IgD-negative memory B cell (primary cell): ENCODE results near the gene TMSB15C. TPM values are rescaled to one million over a fixed set of nuclear protein-coding genes. Genes with fewer than 3 reads are reported as not detected.
"Not testable (repeated sequence)": the region's sequence is repeated elsewhere in the genome, so short reads cannot be mapped to it uniquely, and the experiment has no call there.

Source experiments
- H3K27ac Mint-ChIP-seq, 3 donors: one replicate each; pipeline ENCODE4 v1.8.0; 2020 to 2022; ENCODE audit warnings: mild to moderate bottlenecking in 3 of 3, mixed read lengths in 3 of 3, moderate library complexity in 1 of 3
- H3K27me3 Mint-ChIP-seq: one replicate; pipeline ENCODE4 v1.8.0; 2021; ENCODE audit warnings: mixed read lengths
- H3K36me3 Mint-ChIP-seq: one replicate; pipeline ENCODE4 v1.8.0; 2020; ENCODE audit warnings: mild to moderate bottlenecking, mixed read lengths
- H3K4me1 Mint-ChIP-seq, 3 donors: one replicate each; pipeline ENCODE4 v1.8.0; 2020 to 2022; ENCODE audit warnings: mixed read lengths in 3 of 3, mild to moderate bottlenecking in 1 of 3
- H3K4me3 Mint-ChIP-seq, 4 donors: one replicate each; pipeline ENCODE4 v1.8.0; 2020 to 2022; ENCODE audit warnings: mild to moderate bottlenecking in 4 of 4, mixed read lengths in 4 of 4, moderate library complexity in 3 of 4
- H3K9me3 Mint-ChIP-seq, 3 donors: one replicate each; pipeline ENCODE4 v1.8.0; 2020 to 2021; ENCODE audit warnings: mixed read lengths in 3 of 3, mild to moderate bottlenecking in 1 of 3
- polyA plus RNA-seq: library from polyadenylated mRNA; unstranded; fragments of 300-500 nt; fragmentation: Illumina TruSeq; gene quantifications from one replicate; pipeline ENCODE4 v1.2.3, GENCODE V29; 2021

The TMSB15C gene
- polyA plus RNA-seq, result 0.66 TPM

GRCh38 chrX:104075778-104076445 lies at the start of gene TMSB15C:
TSS of gene TMSB15C (minus strand) at chrX:104076236.
- not testable (repeated sequence) for H3K4me3 Mint-ChIP-seq, H3K27ac Mint-ChIP-seq, H3K36me3 Mint-ChIP-seq, H3K9me3 Mint-ChIP-seq, H3K27me3 Mint-ChIP-seq, H3K4me1 Mint-ChIP-seq

DNA sequence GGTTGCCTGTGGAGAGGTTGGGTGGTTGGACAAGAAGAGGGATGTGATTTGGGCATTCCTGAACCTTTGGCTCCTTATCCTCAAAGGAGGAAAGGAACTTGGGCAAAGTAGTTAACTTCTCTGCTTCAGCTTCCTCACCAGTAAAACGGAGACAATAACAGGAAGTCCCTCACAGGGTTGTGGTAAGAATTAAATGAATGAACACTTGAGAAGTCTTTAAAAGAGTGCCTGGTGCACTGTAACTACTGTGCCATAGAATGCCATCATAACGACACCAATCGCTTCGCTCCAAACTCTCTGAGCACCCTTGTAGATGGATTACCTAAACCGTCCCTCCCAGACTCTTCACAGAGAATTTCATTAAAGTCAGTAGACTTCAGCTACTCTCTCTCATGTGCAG lies 46.8 kb upstream of the TMSB15C start:
- Mint-ChIP-seq H3K27me3 (peaks cover 2% of the 10 kb centered on the region), H3K36me3 (peaks cover 5% of the 10 kb centered on the region), H3K4me3 (peak overlapping the region in 2 of 4 donors; percentile 26 to 34), H3K27ac (peak overlapping the region in 2 of 3 donors; percentile 10 to 49), H3K9me3 (no peaks in the 10 kb centered on the region), H3K4me1 (peaks cover 24 to 38% (median 33%) of the 10 kb centered on the region in 3 donors)

DNA sequence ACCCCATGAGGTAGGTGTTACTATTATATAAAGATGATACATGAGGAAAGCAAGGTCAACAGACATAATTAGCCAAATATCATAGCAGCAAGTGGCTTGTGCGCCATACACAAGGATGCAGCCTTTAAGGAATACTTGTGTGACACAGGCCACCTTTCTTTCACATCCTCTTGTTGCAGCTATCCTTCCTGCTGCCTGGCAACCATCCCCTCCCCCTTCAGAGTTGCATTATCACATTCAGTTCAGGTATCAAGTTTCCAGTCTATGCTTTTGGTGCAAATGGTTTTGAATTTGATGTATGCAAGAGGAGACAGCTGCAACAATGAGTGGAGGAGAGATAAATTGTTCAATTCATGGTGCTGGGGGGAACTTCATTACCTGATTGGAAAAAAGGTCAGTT lies 42.7 kb upstream of the TMSB15C start:
- no peaks in the 10 kb centered on the region for H3K36me3 Mint-ChIP-seq
- H3K4me3 Mint-ChIP-seq, result no peak overlapping the region
- H3K4me1 Mint-ChIP-seq, result peaks cover 6 to 18% (median 16%) of the 10 kb centered on the region in 3 donors
- H3K9me3 Mint-ChIP-seq, result no peaks in the 10 kb centered on the region
- peaks cover 3% of the 10 kb centered on the region for H3K27me3 Mint-ChIP-seq
- no peak overlapping the region for H3K27ac Mint-ChIP-seq

- Mint-ChIP-seq H3K4me1 (peaks cover 5 to 15% (median 13%) of the 10 kb centered on the region in 3 donors), H3K4me3 (peak overlapping the region in 1 of 4 donors; percentile 9), H3K9me3 (no peaks in the 10 kb centered on the region), H3K27ac (no peak overlapping the region), H3K27me3 (peaks cover 4% of the 10 kb centered on the region), H3K36me3 (no peaks in the 10 kb centered on the region)
These were observed 41.7 kb upstream of the TMSB15C start for GRCh38 chrX:104117759-104118158.

DNA sequence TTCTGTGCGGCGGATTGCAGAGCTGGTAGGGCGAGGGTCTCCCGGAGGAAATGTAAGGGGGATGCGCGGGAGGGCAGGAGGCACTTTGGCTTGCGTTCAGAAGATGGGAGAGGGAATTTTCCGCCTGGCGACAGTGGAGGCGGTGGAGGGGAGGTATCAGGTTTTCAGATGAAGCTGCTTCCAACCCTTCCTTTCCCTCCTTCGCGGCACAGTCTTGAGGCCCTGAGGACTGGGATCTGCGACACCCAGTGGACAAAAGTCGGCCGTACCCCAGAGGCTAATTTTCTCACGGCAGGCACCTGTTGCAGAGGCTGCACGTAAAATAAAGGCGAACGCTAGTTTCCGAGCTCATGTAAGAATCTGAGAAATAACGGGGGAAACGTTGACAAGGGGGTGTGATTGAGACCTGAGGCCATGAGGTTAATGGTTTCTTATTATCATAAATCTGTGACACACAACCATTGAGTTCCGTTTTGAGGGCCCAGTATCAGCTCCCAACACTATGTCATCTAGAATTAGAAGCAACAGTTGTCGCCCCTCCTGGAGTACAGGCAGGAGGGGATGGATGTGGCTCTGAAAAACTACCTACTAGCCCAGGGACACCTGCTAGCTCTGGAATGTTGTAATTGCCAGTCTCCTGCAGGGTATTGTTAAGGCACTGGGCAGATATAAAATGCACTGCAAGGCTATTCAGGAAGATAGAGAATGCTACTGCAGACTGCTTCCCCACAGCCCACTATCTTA lies 37.4 kb upstream of the TMSB15C start:
- Mint-ChIP-seq H3K4me3 (peak overlapping the region; percentile 86 to 97 (median 92)), H3K4me1 (peaks cover 8 to 19% (median 8%) of the 10 kb centered on the region in 3 donors), H3K36me3 (no peaks in the 10 kb centered on the region), H3K9me3 (no peaks in the 10 kb centered on the region), H3K27ac (peak overlapping the region in 2 of 3 donors; percentile 59 to 65), H3K27me3 (peaks cover 5% of the 10 kb centered on the region)

- Mint-ChIP-seq H3K36me3 (no peaks in the 10 kb centered on the region), H3K9me3 (no peaks in the 10 kb centered on the region), H3K27ac (peak within 1 kb of the TSS in 2 of 3 donors; percentile 65 to 90), H3K4me3 (peak within 1 kb of the TSS; percentile 86 to 97 (median 92)), H3K27me3 (peaks cover 5% of the 10 kb centered on the region), H3K4me1 (peaks cover 6 to 19% (median 8%) of the 10 kb centered on the region in 3 donors)
These were observed 36.4 kb upstream of the TMSB15C start, which contains the start of gene ZCCHC18 for GRCh38 chrX:104112326-104112951. TSS of gene ZCCHC18 (plus strand) at chrX:104112523. CDS start at chrX:104114112, 1,589 bp downstream.

GRCh38 chrX:104110491-104111240 lies 34.6 kb upstream of the TMSB15C start:
- H3K27me3 Mint-ChIP-seq, H3K9me3 Mint-ChIP-seq, H3K36me3 Mint-ChIP-seq: not testable (repeated sequence)
- Mint-ChIP-seq H3K4me1 (peaks cover 6 to 19% (median 10%) of the 10 kb centered on the region in 3 donors), H3K27ac (peak overlapping the region in 1 of 3 donors; percentile 6), H3K4me3 (peak overlapping the region in 3 of 4 donors; percentile 58 to 82 (median 61))

GRCh38 chrX:104108955-104109354 lies 32.9 kb upstream of the TMSB15C start:
- H3K36me3 Mint-ChIP-seq, result no peaks in the 10 kb centered on the region
- peak overlapping the region in 1 of 4 donors; percentile 19 for H3K4me3 Mint-ChIP-seq
- H3K4me1 Mint-ChIP-seq, result peaks cover 6 to 19% (median 9%) of the 10 kb centered on the region in 3 donors
- no peaks in the 10 kb centered on the region for H3K9me3 Mint-ChIP-seq
- H3K27ac Mint-ChIP-seq, result no peak overlapping the region
- H3K27me3 Mint-ChIP-seq, result peaks cover 3% of the 10 kb centered on the region

- peaks cover 3% of the 10 kb centered on the region for H3K27me3 Mint-ChIP-seq
- H3K27ac Mint-ChIP-seq, result no peak overlapping the region
- no peak overlapping the region for H3K4me3 Mint-ChIP-seq
- no peaks in the 10 kb centered on the region for H3K36me3 Mint-ChIP-seq
- H3K9me3 Mint-ChIP-seq, result no peaks in the 10 kb centered on the region
- peaks cover 0 to 6% (median 2%) of the 10 kb centered on the region in 3 donors for H3K4me1 Mint-ChIP-seq
These were observed 29.6 kb upstream of the TMSB15C start for GRCh38 chrX:104105330-104106262.

DNA sequence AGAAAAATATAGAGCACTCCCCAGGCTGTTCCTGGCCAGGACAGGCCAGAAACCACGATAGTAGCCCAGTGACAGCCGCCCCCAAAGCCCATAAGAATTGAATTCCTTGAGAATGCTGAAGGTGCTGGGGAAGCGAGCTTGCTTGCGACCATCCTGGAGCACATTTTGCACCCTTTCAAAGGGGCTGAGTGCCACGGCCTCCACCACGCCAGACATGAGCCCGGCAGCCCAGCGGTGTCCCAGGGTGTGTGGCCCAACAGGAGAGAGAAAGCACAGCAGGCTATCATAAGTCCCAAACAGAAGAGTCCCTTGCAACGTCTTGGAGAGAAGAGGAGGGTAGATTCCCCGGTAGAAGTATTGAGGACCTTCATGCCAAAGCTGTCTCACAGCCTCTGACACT lies 28.6 kb upstream of the TMSB15C start:
- H3K4me3 Mint-ChIP-seq, result no peak overlapping the region
- H3K9me3 Mint-ChIP-seq, result no peaks in the 10 kb centered on the region
- no peak overlapping the region for H3K27ac Mint-ChIP-seq
- no peaks in the 10 kb centered on the region for H3K36me3 Mint-ChIP-seq
- H3K27me3 Mint-ChIP-seq, result peaks cover 3% of the 10 kb centered on the region
- peaks cover 0 to 2% (median 0%) of the 10 kb centered on the region in 3 donors for H3K4me1 Mint-ChIP-seq

- no peaks in the 10 kb centered on the region for H3K9me3 Mint-ChIP-seq
- no peaks in the 10 kb centered on the region for H3K36me3 Mint-ChIP-seq
- H3K27me3 Mint-ChIP-seq, result peaks cover 2% of the 10 kb centered on the region
- no peak overlapping the region for H3K4me3 Mint-ChIP-seq
- no peak overlapping the region for H3K27ac Mint-ChIP-seq
- H3K4me1 Mint-ChIP-seq, result peaks cover 0 to 2% (median 0%) of the 10 kb centered on the region in 3 donors
These were observed 22.9 kb upstream of the TMSB15C start for GRCh38 chrX:104098919-104099318.

GRCh38 chrX:104098151-104098808 lies 22.2 kb upstream of the TMSB15C start:
- H3K4me3 Mint-ChIP-seq, result no peak overlapping the region
- H3K27ac Mint-ChIP-seq, result no peak overlapping the region
- H3K27me3 Mint-ChIP-seq, result peaks cover 2% of the 10 kb centered on the region
- no peaks in the 10 kb centered on the region for H3K9me3 Mint-ChIP-seq
- no peaks in the 10 kb centered on the region for H3K36me3 Mint-ChIP-seq
- H3K4me1 Mint-ChIP-seq, result peaks cover 0 to 2% (median 0%) of the 10 kb centered on the region in 3 donors

GRCh38 chrX:104085919-104086318 lies 9.9 kb upstream of the TMSB15C start:
- Mint-ChIP-seq H3K4me1 (no peaks in the 10 kb centered on the region), H3K36me3 (no peaks in the 10 kb centered on the region), H3K27me3 (peaks cover 6% of the 10 kb centered on the region), H3K27ac (no peak overlapping the region), H3K4me3 (no peak overlapping the region), H3K9me3 (no peaks in the 10 kb centered on the region)
